Activated CD8-positive, alpha-beta memory T cell treated with anti-CD3 and anti-CD28 coated beads for 36 hours (primary cell): Measurements from ENCODE around the gene SLC13A2. TPM values are rescaled to one million over a fixed set of nuclear protein-coding genes. Genes with fewer than 3 reads are reported as not detected.

ENCODE experiments used
- CTCF ChIA-PET: fragments of 350-600 bp; sonication (Branson Sonifier 250); formaldehyde crosslinking; loops from one replicate; lab custom pipeline; 2021; ENCODE audit warnings: antibody characterized with exemption; lab: Charles Lee
- POLR2A ChIA-PET: fragments of 350-600 bp; sonication (Branson Sonifier 250); formaldehyde crosslinking; loops from one replicate; lab custom pipeline; 2021; ENCODE audit warnings: antibody characterized with exemption; lab: Charles Lee
- total RNA-seq, 2 experiments: library from RNA; stranded (reverse); gene quantifications; one replicate each; pipeline ENCODE4 v1.2.3, GENCODE V29; 2021

SLC13A2 gene
- total RNA-seq, 2 experiments from 2014 or later = not detected

GRCh38 chr17:28544402-28545140 lies 71.1 kb downstream of the SLC13A2 start:
- CTCF ChIA-PET = no interaction called here

GRCh38 chr17:28545141-28545503 lies 71.7 kb downstream of the SLC13A2 start:
- CTCF ChIA-PET = interaction anchor here (0.9 kb wide), 1 partner anchor 67 kb away, joined by 3 read pairs; no protein-coding TSS in a partner anchor
- POLR2A ChIA-PET = no interaction called here

More at GRCh38 chr17:28544402-28545140, 71.1 kb downstream of the SLC13A2 start:
- POLR2A ChIA-PET = no interaction called here

DNA sequence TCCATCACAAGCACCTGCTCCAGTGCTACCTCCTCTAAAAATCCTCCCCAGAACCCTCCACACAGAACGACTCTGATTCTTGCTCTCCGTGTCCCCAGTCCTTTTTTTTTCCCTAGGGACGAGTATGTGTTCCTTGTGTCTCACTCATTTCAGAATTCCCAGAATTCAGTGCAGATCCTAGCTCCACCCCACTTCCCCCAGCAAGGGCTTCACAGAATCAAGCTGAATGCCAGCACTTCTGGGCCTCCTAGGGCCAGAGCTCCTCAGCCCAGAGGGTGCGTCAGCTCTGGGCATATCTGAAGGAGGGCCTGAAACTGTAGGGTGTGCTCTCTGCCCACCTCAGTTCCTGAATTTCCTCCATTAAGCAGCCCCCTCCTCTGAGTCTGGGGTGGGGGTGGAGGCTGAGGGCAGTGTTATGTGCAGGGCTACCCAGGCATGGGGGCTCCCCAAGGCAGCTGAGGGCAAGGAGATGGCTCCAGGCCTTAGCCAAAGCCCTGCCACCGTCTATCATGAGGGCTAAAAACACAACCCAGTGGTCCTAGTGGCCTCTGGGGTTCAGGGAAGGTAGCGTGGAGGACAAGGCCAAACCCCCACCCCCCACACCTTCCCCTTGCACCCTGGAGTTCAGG lies 72.5 kb downstream of the SLC13A2 start:
- CTCF ChIA-PET = interaction anchor here (0.6 to 4.2 kb wide), 4 partner anchors 9 to 67 kb away, joined by 3 to 16 read pairs (median 6); partner anchors contain the start of gene PIGS
- POLR2A ChIA-PET = no interaction called here

- ChIA-PET CTCF (interaction anchor here (1.5 to 4.2 kb wide), 6 partner anchors 10 to 52 kb away, joined by 4 to 16 read pairs (median 6); partner anchors contain the start of genes PIGS and SPAG5), POLR2A (no interaction called here)
These were observed 73.7 kb downstream of the SLC13A2 start for GRCh38 chr17:28547096-28547622.

Other genes with a start within 250 kb of the SLC13A2 start
- 10 to 100 TPM; 62.5 to 62.7 TPM for gene TMEM97, start 154.4 kb upstream of the SLC13A2 start, total RNA-seq
- 10 to 100 TPM; 24.0 to 25.6 TPM for gene IFT20, start 138.2 kb upstream of the SLC13A2 start, total RNA-seq
- 10 to 100 TPM; 27.2 to 31.8 TPM for gene TNFAIP1, start 137.9 kb upstream of the SLC13A2 start, total RNA-seq
- 100 to 1,000 TPM; 128 to 133 TPM for gene POLDIP2, start 116.1 kb upstream of the SLC13A2 start, total RNA-seq
- not detected for gene SEBOX, start 108.4 kb upstream of the SLC13A2 start, total RNA-seq
- gene VTN, start 103.3 kb upstream of the SLC13A2 start, total RNA-seq = under 1 TPM; 0.13 to 0.38 TPM
- gene SARM1, start 102.0 kb upstream of the SLC13A2 start, total RNA-seq = 10 to 100 TPM; 34.8 to 35.3 TPM
- gene SLC46A1, start 67.4 kb upstream of the SLC13A2 start, total RNA-seq = 1 to 10 TPM; 6.6 to 6.7 TPM
- not detected for gene FOXN1, start 32.7 kb downstream of the SLC13A2 start, total RNA-seq
- gene UNC119, start 79.0 kb downstream of the SLC13A2 start, total RNA-seq = 10 to 100 TPM; 27.8 to 35.8 TPM
- gene PIGS, start 97.9 kb downstream of the SLC13A2 start, total RNA-seq = 10 to 100 TPM; 50.0 to 50.3 TPM
- gene ALDOC, start 103.3 kb downstream of the SLC13A2 start, total RNA-seq = 10 to 100 TPM; 35.1 to 36.2 TPM
- 10 to 100 TPM; 94.4 to 95.4 TPM for gene SPAG5, start 125.4 kb downstream of the SLC13A2 start, total RNA-seq
- gene RSKR, start 140.5 kb downstream of the SLC13A2 start, total RNA-seq = 10 to 100 TPM; 20.7 to 23.1 TPM
- gene BLTP2, start 171.5 kb downstream of the SLC13A2 start, total RNA-seq = 100 to 1,000 TPM; 202 to 216 TPM
- gene SDF2, start 188.3 kb downstream of the SLC13A2 start, total RNA-seq = 10 to 100 TPM; 44.7 to 47.1 TPM
- 10 to 100 TPM; 81.7 to 82.6 TPM for gene SUPT6H, start 188.6 kb downstream of the SLC13A2 start, total RNA-seq
- gene PROCA1, start 238.2 kb downstream of the SLC13A2 start, total RNA-seq = 1 to 10 TPM; 3.9 to 4.8 TPM
- gene RAB34, start 244.2 kb downstream of the SLC13A2 start, total RNA-seq = 10 to 100 TPM in 1 of 2 experiments, 1 to 10 TPM in 1; 8.5 to 11.7 TPM
- gene RPL23A, start 246.3 kb downstream of the SLC13A2 start, total RNA-seq = 1,000 to 10,000 TPM; 2,504 to 2,566 TPM